ENCODE measurements around the gene ENTPD1. TPM values are rescaled to one million over a fixed set of nuclear protein-coding genes. Genes with fewer than 3 reads are reported as not detected.
"Not testable (repeated sequence)": the region's sequence is repeated elsewhere in the genome, so short reads cannot be mapped to it uniquely, and the experiment has no call there.

Gene ENTPD1
- total RNA-seq, 1 experiment from 2014 or later, result 0.92 TPM

- Histone ChIP-seq H3K4me3 (ENCODE audit: low read depth, low read length, poor library complexity, severe bottlenecking) (no peak overlapping the region), H3K9me3 (ENCODE audit: low read depth, low read length, poor library complexity, severe bottlenecking) (no peaks in the 10 kb centered on the region), H3K36me3 (ENCODE audit: insufficient read depth, low read length, poor library complexity, severe bottlenecking) (no peaks in the 10 kb centered on the region), H3K27ac (ENCODE audit: low read depth, low read length, poor library complexity, severe bottlenecking) (no peak overlapping the region), H3K27me3 (replicated peaks; ENCODE audit: insufficient read depth, low read depth, low read length, poor library complexity) (no peaks in the 10 kb centered on the region), H3K4me1 (ENCODE audit: insufficient read depth, low read length, poor library complexity, severe bottlenecking) (no peaks in the 10 kb centered on the region)
- CTCF ChIA-PET, result no interaction called here
- intact Hi-C loops (cut with micrococcal nuclease; ENCODE audit: unreplicated experiment), result no loop called here
- no TSS peak for BruUV-seq (replicated peaks)
- TF ChIP-seq, protein P1, sequence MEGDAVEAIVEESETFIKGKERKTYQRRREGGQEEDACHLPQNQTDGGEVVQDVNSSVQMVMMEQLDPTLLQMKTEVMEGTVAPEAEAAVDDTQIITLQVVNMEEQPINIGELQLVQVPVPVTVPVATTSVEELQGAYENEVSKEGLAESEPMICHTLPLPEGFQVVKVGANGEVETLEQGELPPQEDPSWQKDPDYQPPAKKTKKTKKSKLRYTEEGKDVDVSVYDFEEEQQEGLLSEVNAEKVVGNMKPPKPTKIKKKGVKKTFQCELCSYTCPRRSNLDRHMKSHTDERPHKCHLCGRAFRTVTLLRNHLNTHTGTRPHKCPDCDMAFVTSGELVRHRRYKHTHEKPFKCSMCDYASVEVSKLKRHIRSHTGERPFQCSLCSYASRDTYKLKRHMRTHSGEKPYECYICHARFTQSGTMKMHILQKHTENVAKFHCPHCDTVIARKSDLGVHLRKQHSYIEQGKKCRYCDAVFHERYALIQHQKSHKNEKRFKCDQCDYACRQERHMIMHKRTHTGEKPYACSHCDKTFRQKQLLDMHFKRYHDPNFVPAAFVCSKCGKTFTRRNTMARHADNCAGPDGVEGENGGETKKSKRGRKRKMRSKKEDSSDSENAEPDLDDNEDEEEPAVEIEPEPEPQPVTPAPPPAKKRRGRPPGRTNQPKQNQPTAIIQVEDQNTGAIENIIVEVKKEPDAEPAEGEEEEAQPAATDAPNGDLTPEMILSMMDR (conservative IDR thresholded peaks at IDR 0.05; ENCODE audit: low read depth, low read length), result no peak
- TF ChIP-seq EZH2 (IDR thresholded peaks at IDR 0.05; ENCODE audit: borderline replicate concordance, low read depth, low read length, poor library complexity, severe bottlenecking), result no peak
- POLR2A ChIA-PET (ENCODE audit: low non-redundant PET), result no interaction called here
- no peak for DNase-seq (ENCODE audit: low spot score)
Observed at GRCh38 chr10:95873651-95874050, 117.7 kb downstream of the ENTPD1 start.

- H3K4me1 ChIP-seq (ENCODE audit: insufficient read depth, low read length, poor library complexity, severe bottlenecking); H3K4me3 ChIP-seq (ENCODE audit: low read depth, low read length, poor library complexity, severe bottlenecking); intact Hi-C loops (cut with micrococcal nuclease; ENCODE audit: unreplicated experiment); DNase-seq (ENCODE audit: low spot score); H3K9me3 ChIP-seq (ENCODE audit: low read depth, low read length, poor library complexity, severe bottlenecking); H3K27me3 ChIP-seq (replicated peaks; ENCODE audit: insufficient read depth, low read depth, low read length, poor library complexity); H3K27ac ChIP-seq (ENCODE audit: low read depth, low read length, poor library complexity, severe bottlenecking); H3K36me3 ChIP-seq (ENCODE audit: insufficient read depth, low read length, poor library complexity, severe bottlenecking); POLR2A ChIA-PET (ENCODE audit: low non-redundant PET); CTCF ChIA-PET; BruUV-seq (replicated peaks): not testable (repeated sequence)
Observed at GRCh38 chr10:95874783-95875182, 118.8 kb downstream of the ENTPD1 start.

DNA sequence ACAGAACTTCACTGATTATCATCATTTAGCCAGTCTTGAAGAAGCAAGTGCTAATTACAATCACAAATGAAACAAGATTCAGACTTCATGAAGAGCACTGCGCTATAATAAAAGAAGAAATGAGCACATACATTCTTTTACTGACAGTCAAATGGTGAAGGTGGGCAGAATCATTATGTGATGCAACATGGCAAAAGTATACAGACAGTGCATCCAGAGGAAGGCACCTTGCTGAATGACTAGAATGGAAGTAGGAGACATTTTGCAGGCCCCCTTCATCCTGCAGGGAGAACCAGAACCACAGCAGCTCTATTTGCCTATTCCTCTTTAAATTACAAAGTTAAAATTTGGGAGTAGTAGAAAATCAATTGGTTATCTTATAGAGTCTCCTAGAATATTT is 120.8 kb downstream of the ENTPD1 start:
- CTCF ChIA-PET, result no interaction called here

GRCh38 chr10:95877881-95878280 is 121.9 kb downstream of the ENTPD1 start:
- CTCF ChIA-PET, result no interaction called here
- H3K27ac ChIP-seq (ENCODE audit: low read depth, low read length, poor library complexity, severe bottlenecking), result no peak overlapping the region
- no TSS peak for BruUV-seq (replicated peaks)
- POLR2A ChIA-PET (ENCODE audit: low non-redundant PET), result no interaction called here
- TF ChIP-seq EZH2 (IDR thresholded peaks at IDR 0.05; ENCODE audit: borderline replicate concordance, low read depth, low read length, poor library complexity, severe bottlenecking), result no peak
- TF ChIP-seq, protein P1 (conservative IDR thresholded peaks at IDR 0.05; ENCODE audit: low read depth, low read length), result no peak
- H3K27me3 ChIP-seq (replicated peaks; ENCODE audit: insufficient read depth, low read depth, low read length, poor library complexity), result no peaks in the 10 kb centered on the region
- intact Hi-C loops (cut with micrococcal nuclease; ENCODE audit: unreplicated experiment), result no loop called here
- no peak overlapping the region for H3K4me3 ChIP-seq (ENCODE audit: low read depth, low read length, poor library complexity, severe bottlenecking)
- H3K9me3 ChIP-seq (ENCODE audit: low read depth, low read length, poor library complexity, severe bottlenecking), result no peaks in the 10 kb centered on the region
- no peaks in the 10 kb centered on the region for H3K36me3 ChIP-seq (ENCODE audit: insufficient read depth, low read length, poor library complexity, severe bottlenecking)
- DNase-seq (ENCODE audit: low spot score), result no peak
- H3K4me1 ChIP-seq (ENCODE audit: insufficient read depth, low read length, poor library complexity, severe bottlenecking), result no peaks in the 10 kb centered on the region

More for the DNA sequence above, 120.8 kb downstream of the ENTPD1 start:
- Histone ChIP-seq H3K36me3 (ENCODE audit: insufficient read depth, low read length, poor library complexity, severe bottlenecking) (no peaks in the 10 kb centered on the region), H3K4me3 (ENCODE audit: low read depth, low read length, poor library complexity, severe bottlenecking) (no peak overlapping the region), H3K9me3 (ENCODE audit: low read depth, low read length, poor library complexity, severe bottlenecking) (no peaks in the 10 kb centered on the region), H3K27ac (ENCODE audit: low read depth, low read length, poor library complexity, severe bottlenecking) (no peak overlapping the region), H3K4me1 (ENCODE audit: insufficient read depth, low read length, poor library complexity, severe bottlenecking) (no peaks in the 10 kb centered on the region), H3K27me3 (replicated peaks; ENCODE audit: insufficient read depth, low read depth, low read length, poor library complexity) (no peaks in the 10 kb centered on the region)
- no peak for DNase-seq (ENCODE audit: low spot score)
- intact Hi-C loops (cut with micrococcal nuclease; ENCODE audit: unreplicated experiment), result no loop called here
- no peak for TF ChIP-seq EZH2 (IDR thresholded peaks at IDR 0.05; ENCODE audit: borderline replicate concordance, low read depth, low read length, poor library complexity, severe bottlenecking)
- TF ChIP-seq, protein P1 (conservative IDR thresholded peaks at IDR 0.05; ENCODE audit: low read depth, low read length), result no peak
- no TSS peak for BruUV-seq (replicated peaks)
- POLR2A ChIA-PET (ENCODE audit: low non-redundant PET), result no interaction called here
